Measurements from ENCODE around the gene ALKBH6.
"Not testable (repeated sequence)": the region's sequence is repeated elsewhere in the genome, so short reads cannot be mapped to it uniquely, and the experiment has no call there.

Gene ALKBH6

GRCh38 chr19:36014012-36014924 lies at the start of gene ALKBH6:
TSS of gene ALKBH6 (minus strand) at chr19:36014213. CDS start at chr19:36013397, 816 bp downstream.
- DNase-seq: peak; percentile 96

- DNase-seq: no peak
Observed at GRCh38 chr19:36061367-36061766, 47.4 kb upstream of the ALKBH6 start.

- DNase-seq: no peak
Observed at GRCh38 chr19:36060430-36060829, 46.4 kb upstream of the ALKBH6 start.

GRCh38 chr19:36059180-36059910 lies 45.3 kb upstream of the ALKBH6 start:
- DNase-seq: peak; percentile 23

- DNase-seq: no peak
Observed at GRCh38 chr19:36058481-36059179, 44.6 kb upstream of the ALKBH6 start.

GRCh38 chr19:36054733-36055686 lies 41.0 kb upstream of the ALKBH6 start, which contains the start of gene WDR62:
TSS of gene WDR62 (plus strand) at chr19:36054897. CDS start at chr19:36054972, 75 bp downstream.
- DNase-seq: peak; percentile 93

GRCh38 chr19:36054119-36054732 lies 40.2 kb upstream of the ALKBH6 start, which contains the start of gene THAP8:
TSS of gene THAP8 (minus strand) at chr19:36054285. CDS start at chr19:36054217, 68 bp downstream.
- peak; percentile 93 for DNase-seq

- DNase-seq: no peak
Observed at GRCh38 chr19:36051637-36052036, 37.6 kb upstream of the ALKBH6 start.

- DNase-seq: no peak
Observed at GRCh38 chr19:36051236-36051635, 37.2 kb upstream of the ALKBH6 start.

- DNase-seq: peak; percentile 88
Observed at GRCh38 chr19:36049080-36049698, 35.2 kb upstream of the ALKBH6 start.

- no peak for DNase-seq
Observed at GRCh38 chr19:36047835-36048234, 33.8 kb upstream of the ALKBH6 start.

GRCh38 chr19:36046443-36047050 lies 32.5 kb upstream of the ALKBH6 start:
- DNase-seq: no peak

GRCh38 chr19:36043952-36044351 lies 29.9 kb upstream of the ALKBH6 start:
- no peak for DNase-seq

- no peak for DNase-seq
Observed at GRCh38 chr19:36041831-36042230, 27.8 kb upstream of the ALKBH6 start.

GRCh38 chr19:36041092-36041491 lies 27.1 kb upstream of the ALKBH6 start:
- DNase-seq: not testable (repeated sequence)

- DNase-seq: no peak
Observed at GRCh38 chr19:36040495-36040894, 26.5 kb upstream of the ALKBH6 start.

GRCh38 chr19:36032251-36033104 lies 18.5 kb upstream of the ALKBH6 start, which contains the start of gene CLIP3:
TSS of gene CLIP3 (minus strand) at chr19:36032873. CDS start at chr19:36032357, 516 bp downstream.
- peak; percentile 17 for DNase-seq

- DNase-seq: no peak
Observed at GRCh38 chr19:36031308-36031707, 17.3 kb upstream of the ALKBH6 start.

Measured in NCI-H2029 treated with DMSO at 0.1 percent for 48 hours (cell line).